D721Med (cell line): ENCODE data around the gene FANCC.

Source experiments
- DNase-seq: peaks from one replicate; pipeline ENCODE4 v3.0.0; 2011; ENCODE audit warnings: low spot score; ENCODE audit not compliant: insufficient read length
- FAIRE-seq: peaks from 2 replicates; lab custom pipeline; 2011; peaks lifted over from hg19 to GRCh38; lab: Jason Lieb, UNC
- CTCF ChIP-seq: IDR thresholded peaks from 2 replicates; pipeline ENCODE4 v1.5.1; 2012; ENCODE audit warnings: mild to moderate bottlenecking, control low read depth; ENCODE audit not compliant: insufficient read depth; ENCODE audit errors: missing control alignments

Gene FANCC

GRCh38 chr9:95078511-95078910 is 239.0 kb downstream of the FANCC start:
- TF ChIP-seq CTCF = no peak
- FAIRE-seq = no peak
- DNase-seq = no peak

- no peak for DNase-seq
- FAIRE-seq = no peak
- TF ChIP-seq CTCF = no peak
These were observed 239.6 kb downstream of the FANCC start for GRCh38 chr9:95077766-95078370.

GRCh38 chr9:95077053-95077765 is 240.3 kb downstream of the FANCC start:
- no peak for DNase-seq
- FAIRE-seq = no peak
- no peak for TF ChIP-seq CTCF

- TF ChIP-seq CTCF = no peak
- DNase-seq = no peak
- no peak for FAIRE-seq
These were observed 240.8 kb downstream of the FANCC start for GRCh38 chr9:95076696-95077052.

- no peak for DNase-seq
- no peak for FAIRE-seq
- TF ChIP-seq CTCF = no peak
These were observed 241.8 kb downstream of the FANCC start for GRCh38 chr9:95075700-95076099.

GRCh38 chr9:95074632-95075031 is 242.9 kb downstream of the FANCC start:
- TF ChIP-seq CTCF = no peak
- DNase-seq (no peak), FAIRE-seq (no peak)

- FAIRE-seq (no peak), DNase-seq (no peak)
- no peak for TF ChIP-seq CTCF
These were observed 243.6 kb downstream of the FANCC start for GRCh38 chr9:95073918-95074317.
